Nephron (organoid): ENCODE data around the gene ZNF511.

ENCODE experiments used
- H3K27ac Mint-ChIP-seq, 3 experiments: 2 replicates each; pipeline ENCODE4 v1.8.0; 2020; ENCODE audit warnings: mixed read lengths in 3 of 3, mild to moderate bottlenecking in 2 of 3, moderate library complexity in 1 of 3
- H3K27me3 Mint-ChIP-seq: 2 replicates; pipeline ENCODE4 v1.8.0; 2021; ENCODE audit warnings: low read depth, mild to moderate bottlenecking, moderate library complexity, mixed read lengths
- H3K36me3 Mint-ChIP-seq: 2 replicates; pipeline ENCODE4 v1.8.0; 2020; ENCODE audit warnings: low read depth, mixed read lengths
- H3K4me1 Mint-ChIP-seq: 2 replicates; pipeline ENCODE4 v1.8.0; 2020; ENCODE audit warnings: mixed read lengths
- H3K4me3 Mint-ChIP-seq, 3 experiments: 2 replicates each; pipeline ENCODE4 v1.8.0; 2020; ENCODE audit warnings: mild to moderate bottlenecking in 3 of 3, mixed read lengths in 3 of 3, moderate library complexity in 2 of 3
- H3K9me3 Mint-ChIP-seq: 2 replicates; pipeline ENCODE4 v1.8.0; 2020; ENCODE audit warnings: mixed read lengths
- TF ChIP-seq, protein P1 (sequence below), 3 experiments: fragments of 200-600 bp; sonication (generic); IDR thresholded peaks; one replicate each; pipeline ENCODE4 v1.5.0; 2021; ENCODE audit warnings: antibody characterized with exemption in 3 of 3; ENCODE audit not compliant: unreplicated experiment in 3 of 3

The ZNF511 gene

GRCh38 chr10:133298466-133298865, 10.2 kb upstream of the ZNF511 start:
- no peak overlapping the region for H3K27ac Mint-ChIP-seq
- TF ChIP-seq, protein P1, sequence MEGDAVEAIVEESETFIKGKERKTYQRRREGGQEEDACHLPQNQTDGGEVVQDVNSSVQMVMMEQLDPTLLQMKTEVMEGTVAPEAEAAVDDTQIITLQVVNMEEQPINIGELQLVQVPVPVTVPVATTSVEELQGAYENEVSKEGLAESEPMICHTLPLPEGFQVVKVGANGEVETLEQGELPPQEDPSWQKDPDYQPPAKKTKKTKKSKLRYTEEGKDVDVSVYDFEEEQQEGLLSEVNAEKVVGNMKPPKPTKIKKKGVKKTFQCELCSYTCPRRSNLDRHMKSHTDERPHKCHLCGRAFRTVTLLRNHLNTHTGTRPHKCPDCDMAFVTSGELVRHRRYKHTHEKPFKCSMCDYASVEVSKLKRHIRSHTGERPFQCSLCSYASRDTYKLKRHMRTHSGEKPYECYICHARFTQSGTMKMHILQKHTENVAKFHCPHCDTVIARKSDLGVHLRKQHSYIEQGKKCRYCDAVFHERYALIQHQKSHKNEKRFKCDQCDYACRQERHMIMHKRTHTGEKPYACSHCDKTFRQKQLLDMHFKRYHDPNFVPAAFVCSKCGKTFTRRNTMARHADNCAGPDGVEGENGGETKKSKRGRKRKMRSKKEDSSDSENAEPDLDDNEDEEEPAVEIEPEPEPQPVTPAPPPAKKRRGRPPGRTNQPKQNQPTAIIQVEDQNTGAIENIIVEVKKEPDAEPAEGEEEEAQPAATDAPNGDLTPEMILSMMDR (IDR thresholded peaks at IDR 0.05; ENCODE audit: unreplicated experiment in 3 of 3), result no peak
- H3K4me3 Mint-ChIP-seq, result no peak overlapping the region
- H3K9me3 Mint-ChIP-seq, result no peaks in the 10 kb centered on the region
- H3K4me1 Mint-ChIP-seq, result no peaks in the 10 kb centered on the region
- H3K36me3 Mint-ChIP-seq, result peaks cover 59% of the 10 kb centered on the region
- H3K27me3 Mint-ChIP-seq, result no peaks in the 10 kb centered on the region

DNA sequence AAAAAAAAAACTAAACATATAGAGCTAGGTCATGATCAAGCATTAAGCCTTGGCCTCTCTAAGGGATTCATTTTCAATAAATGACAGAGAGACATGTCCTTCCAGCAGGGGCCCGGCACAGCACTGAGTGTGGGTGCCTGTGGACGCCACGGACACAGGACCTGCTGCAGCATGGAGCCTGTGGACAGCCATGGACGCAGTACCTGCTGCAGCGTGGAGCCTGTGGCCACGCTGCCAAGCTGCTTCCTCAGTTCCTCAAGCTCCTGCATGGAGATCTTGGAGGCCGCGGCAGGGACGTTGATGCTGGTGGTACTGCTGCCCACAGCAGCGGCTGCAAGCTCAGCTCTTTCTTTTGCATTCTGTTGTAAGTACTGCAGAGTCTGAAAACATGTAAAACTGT, 9.5 kb upstream of the ZNF511 start:
- no peak overlapping the region for H3K27ac Mint-ChIP-seq
- H3K4me1 Mint-ChIP-seq, result no peaks in the 10 kb centered on the region
- H3K36me3 Mint-ChIP-seq, result peaks cover 59% of the 10 kb centered on the region
- no peaks in the 10 kb centered on the region for H3K27me3 Mint-ChIP-seq
- TF ChIP-seq, protein P1 (IDR thresholded peaks at IDR 0.05; ENCODE audit: unreplicated experiment in 3 of 3), result no peak
- H3K9me3 Mint-ChIP-seq, result no peaks in the 10 kb centered on the region
- H3K4me3 Mint-ChIP-seq, result no peak overlapping the region

- no peaks in the 10 kb centered on the region for H3K27me3 Mint-ChIP-seq
- TF ChIP-seq, protein P1 (IDR thresholded peaks at IDR 0.05; ENCODE audit: unreplicated experiment in 3 of 3), result no peak
- H3K4me1 Mint-ChIP-seq, result no peaks in the 10 kb centered on the region
- H3K36me3 Mint-ChIP-seq, result peaks cover 54% of the 10 kb centered on the region
- H3K4me3 Mint-ChIP-seq, result no peak overlapping the region
- no peaks in the 10 kb centered on the region for H3K9me3 Mint-ChIP-seq
- H3K27ac Mint-ChIP-seq, result no peak overlapping the region
Observed at GRCh38 chr10:133299738-133300137, 9.0 kb upstream of the ZNF511 start.

DNA sequence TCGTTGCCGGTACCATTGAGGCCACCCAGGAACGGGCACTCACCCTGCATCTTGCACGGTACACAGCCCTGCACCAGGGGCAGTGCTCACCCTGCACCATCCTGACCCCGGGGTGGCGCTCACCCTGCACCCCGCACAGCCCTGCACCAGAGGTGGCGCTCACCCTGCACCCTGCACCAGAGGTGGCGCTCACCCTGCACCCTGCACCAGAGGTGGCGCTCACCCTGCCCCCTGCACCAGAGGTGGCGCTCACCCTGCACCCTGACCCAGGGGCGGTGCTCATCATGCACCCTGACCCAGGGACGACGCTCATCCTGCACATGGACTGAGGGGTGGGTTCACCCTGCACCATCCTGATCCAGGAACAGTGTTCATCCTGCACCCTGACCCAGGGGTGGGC, 6.5 kb upstream of the ZNF511 start:
- Mint-ChIP-seq H3K9me3 (no peaks in the 10 kb centered on the region), H3K27me3 (no peaks in the 10 kb centered on the region), H3K4me3 (no peak overlapping the region), H3K4me1 (peaks cover 12% of the 10 kb centered on the region), H3K27ac (no peak overlapping the region), H3K36me3 (peaks cover 50% of the 10 kb centered on the region)
- TF ChIP-seq, protein P1 (IDR thresholded peaks at IDR 0.05; ENCODE audit: unreplicated experiment in 3 of 3), result no peak

- no peak overlapping the region for H3K4me3 Mint-ChIP-seq
- H3K36me3 Mint-ChIP-seq, result peaks cover 41% of the 10 kb centered on the region
- H3K9me3 Mint-ChIP-seq, result no peaks in the 10 kb centered on the region
- H3K27ac Mint-ChIP-seq, result no peak overlapping the region
- no peaks in the 10 kb centered on the region for H3K27me3 Mint-ChIP-seq
- peaks cover 22% of the 10 kb centered on the region for H3K4me1 Mint-ChIP-seq
- TF ChIP-seq, protein P1 (IDR thresholded peaks at IDR 0.05; ENCODE audit: unreplicated experiment in 3 of 3), result no peak
Observed at GRCh38 chr10:133303206-133303605, 5.5 kb upstream of the ZNF511 start.

GRCh38 chr10:133306097-133306476, 2.6 kb upstream of the ZNF511 start:
- peaks cover 21% of the 10 kb centered on the region for H3K36me3 Mint-ChIP-seq
- H3K4me3 Mint-ChIP-seq, result peak overlapping the region; percentile 53 to 62 (median 60)
- TF ChIP-seq, protein P1 (IDR thresholded peaks at IDR 0.05; ENCODE audit: unreplicated experiment in 3 of 3), result no peak
- H3K27ac Mint-ChIP-seq, result peak overlapping the region in 1 of 3 experiments; percentile 98
- H3K27me3 Mint-ChIP-seq, result no peaks in the 10 kb centered on the region
- H3K4me1 Mint-ChIP-seq, result peaks cover 23% of the 10 kb centered on the region
- no peaks in the 10 kb centered on the region for H3K9me3 Mint-ChIP-seq
